Transverse colon (tissue), 3 donors: Measurements from ENCODE around the gene WDR49.

Source experiments
- POLR2A ChIP-seq: fragments of 450-650 bp; IDR thresholded peaks from one replicate; pipeline ENCODE4 v1.6.1; 2016; ENCODE audit warnings: antibody characterized with exemption, mild to moderate bottlenecking, moderate library complexity
- TF ChIP-seq, protein P1 (sequence below), 5 experiments: fragments of 200-600 bp in 3 of 5; fragments of 450-650 bp in 2 of 5; sonication (generic) in 3 of 5; IDR thresholded peaks; 1 replicate in 2 of 5; 2 replicates in 3 of 5; pipeline ENCODE4 v1.5.1; 2016 to 2017; ENCODE audit warnings: antibody characterized with exemption in 5 of 5, inconsistent platforms in 3 of 5, mild to moderate bottlenecking in 2 of 5, moderate library complexity in 1 of 5

DNA sequence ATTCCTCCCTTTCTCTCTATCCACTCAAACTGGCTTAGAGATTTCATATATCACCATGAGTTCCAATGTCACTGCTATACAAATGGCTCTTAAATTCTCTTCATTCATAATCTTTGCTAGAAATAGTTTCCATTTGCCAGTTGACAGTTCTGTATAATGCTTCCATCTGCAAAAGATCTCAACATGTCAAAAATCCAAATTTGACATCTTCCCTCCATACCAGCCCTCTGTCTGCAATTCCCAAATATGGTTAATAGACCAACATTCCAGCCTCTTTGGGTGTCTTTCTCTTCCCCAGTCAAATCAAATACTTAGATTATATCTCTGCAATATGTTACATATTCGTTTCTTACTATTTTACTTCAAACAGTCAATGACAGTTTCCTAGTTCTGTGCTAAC, 115.7 kb downstream of the WDR49 start:
- no peak for TF ChIP-seq POLR2A
- TF ChIP-seq, protein P1, sequence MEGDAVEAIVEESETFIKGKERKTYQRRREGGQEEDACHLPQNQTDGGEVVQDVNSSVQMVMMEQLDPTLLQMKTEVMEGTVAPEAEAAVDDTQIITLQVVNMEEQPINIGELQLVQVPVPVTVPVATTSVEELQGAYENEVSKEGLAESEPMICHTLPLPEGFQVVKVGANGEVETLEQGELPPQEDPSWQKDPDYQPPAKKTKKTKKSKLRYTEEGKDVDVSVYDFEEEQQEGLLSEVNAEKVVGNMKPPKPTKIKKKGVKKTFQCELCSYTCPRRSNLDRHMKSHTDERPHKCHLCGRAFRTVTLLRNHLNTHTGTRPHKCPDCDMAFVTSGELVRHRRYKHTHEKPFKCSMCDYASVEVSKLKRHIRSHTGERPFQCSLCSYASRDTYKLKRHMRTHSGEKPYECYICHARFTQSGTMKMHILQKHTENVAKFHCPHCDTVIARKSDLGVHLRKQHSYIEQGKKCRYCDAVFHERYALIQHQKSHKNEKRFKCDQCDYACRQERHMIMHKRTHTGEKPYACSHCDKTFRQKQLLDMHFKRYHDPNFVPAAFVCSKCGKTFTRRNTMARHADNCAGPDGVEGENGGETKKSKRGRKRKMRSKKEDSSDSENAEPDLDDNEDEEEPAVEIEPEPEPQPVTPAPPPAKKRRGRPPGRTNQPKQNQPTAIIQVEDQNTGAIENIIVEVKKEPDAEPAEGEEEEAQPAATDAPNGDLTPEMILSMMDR (IDR thresholded peaks at IDR 0.05): no peak
